Adrenal gland (tissue), 5 donors: ENCODE data around the gene PTH2.

Experiments
- CTCF ChIP-seq, 6 experiments: fragments of 450-650 bp in 4 of 6; fragments of 200-600 bp in 2 of 6; sonication (generic) in 1 of 6; IDR thresholded peaks; 1 replicate in 5 of 6; 2 replicates in 1 of 6; pipeline versions ENCODE4 v1.5.1 to v1.8.0; 2016 to 2021; ENCODE audit warnings: antibody characterized with exemption in 6 of 6, mild to moderate bottlenecking in 2 of 6, moderate library complexity in 1 of 6
- POLR2A ChIP-seq, 2 donors: fragments of 450-650 bp; IDR thresholded peaks; one replicate each; pipeline ENCODE4 v1.6.1; 2017; ENCODE audit warnings: antibody characterized with exemption in 2 of 2, mild to moderate bottlenecking in 2 of 2, moderate library complexity in 1 of 2
- donor health status: DM: no; HTN: no; CAD: no.

- no peak for TF ChIP-seq CTCF (IDR thresholded peaks at IDR 0.05)
- TF ChIP-seq POLR2A (IDR thresholded peaks at IDR 0.05): no peak
These were observed 17.4 kb upstream of the PTH2 start for GRCh38 chr19:49440439-49441209.
